ENCODE data around the gene NECTIN4. TPM values are rescaled to one million over a fixed set of nuclear protein-coding genes. Genes with fewer than 3 reads are reported as not detected.

NECTIN4 gene
- polyA plus RNA-seq, 1 of the 3 experiments (the other 2 are of a cell fraction) = 0.59 TPM

- peaks cover 17 to 28% of the 10 kb centered on the region in 2 experiments for H3K36me3 ChIP-seq (replicated peaks in 1 of 2; ENCODE audit: control insufficient read depth in 1 of 2, insufficient read depth in 2 of 2, low read length in 1 of 2)
- no peak overlapping the region for H3K4me3 ChIP-seq (ENCODE audit: low read depth in 2 of 2, low read length in 1 of 2)
- H3K79me2 ChIP-seq (ENCODE audit: insufficient read depth) = peaks cover 13% of the 10 kb centered on the region
- H3K27ac ChIP-seq (ENCODE audit: low read depth in 2 of 2, low read length in 1 of 2) = no peak overlapping the region
- POLR2A ChIA-PET = interaction anchor here (0.8 to 1.0 kb wide), 2 partner anchors 34 to 54 kb away, joined by 3 read pairs; partner anchors contain the start of genes DEDD and UFC1
- peaks cover 40% of the 10 kb centered on the region for H3F3A ChIP-seq (replicated peaks; ENCODE audit: insufficient read depth)
- TF ChIP-seq PBX3 (IDR thresholded peaks at IDR 0.05) (no peak), FOSL2 (IDR thresholded peaks at IDR 0.05; ENCODE audit: borderline replicate concordance, low read depth) (no peak), FOXJ3 (CRISPR knock-in tag; IDR thresholded peaks at IDR 0.05) (no peak), TCF12 (IDR thresholded peaks at IDR 0.05) (no peak), IRF3 (IDR thresholded peaks at IDR 0.05; ENCODE audit: low read depth, low read length) (no peak), ZBTB33 (IDR thresholded peaks at IDR 0.05; ENCODE audit: borderline replicate concordance, low read depth) (no peak), CTCF (IDR thresholded peaks at IDR 0.05) (no peak), MAX (IDR thresholded peaks at IDR 0.05; ENCODE audit: low read depth) (no peak), MXI1 (IDR thresholded peaks at IDR 0.05; ENCODE audit: low read depth, low read length) (no peak), ELF1 (IDR thresholded peaks at IDR 0.05) (no peak), MEF2A (IDR thresholded peaks at IDR 0.05; ENCODE audit: borderline replicate concordance, low read depth) (no peak), USF1 (IDR thresholded peaks at IDR 0.05; ENCODE audit: borderline replicate concordance, low read depth) (no peak), REST (IDR thresholded peaks at IDR 0.05; ENCODE audit: low read depth, low read length) (no peak), TEAD4 (IDR thresholded peaks at IDR 0.05; ENCODE audit: borderline replicate concordance, insufficient read depth) (no peak)
- H3K27me3 ChIP-seq (ENCODE audit: insufficient read depth) = no peaks in the 10 kb centered on the region
- no peak for DNase-seq
- no peaks in the 10 kb centered on the region for H3K9me2 ChIP-seq
- no peaks in the 10 kb centered on the region for H3K9me3 ChIP-seq
- 0 out of 2 replicates have a peak, but pooled peaks cover 8% of the 10 kb centered on the region for H4K20me1 ChIP-seq (ENCODE audit: insufficient read depth)
- 96% methylated on average over 9 of the region's 9 CpGs for WGBS (ENCODE audit: low lambda C conversion rate)
- peak overlapping the region; percentile 86 for H3K4me2 ChIP-seq
- H3K9ac ChIP-seq = no peak overlapping the region
- CTCF ChIA-PET = interaction anchor here (0.7 to 8.2 kb wide), 7 partner anchors 13 to 268 kb away, joined by 3 to 198 read pairs (median 5); partner anchors contain the start of genes ARHGAP30, NECTIN4 and TSTD1
- H2AFZ ChIP-seq (ENCODE audit: low read depth) = no peak overlapping the region
- H3K4me1 ChIP-seq (ENCODE audit: control insufficient read depth in 1 of 2, insufficient read depth in 2 of 2, low read depth in 1 of 2, low read length in 1 of 2) = peaks cover 0 to 7% of the 10 kb centered on the region in 2 experiments; a peak in 1 of 4 replicates
These were observed 9.9 kb upstream of the NECTIN4 start for GRCh38 chr1:161099090-161099802.

Data from SK-N-SH (cell line).